ENCODE results near the gene RPSA.
"Not testable (repeated sequence)": the region's sequence is repeated elsewhere in the genome, so short reads cannot be mapped to it uniquely, and the experiment has no call there.

Gene RPSA

GRCh38 chr3:39454591-39455217 is 48.2 kb downstream of the RPSA start:
- DNase-seq (ENCODE audit: low spot score): no peak
- TF ChIP-seq CTCF (IDR thresholded peaks at IDR 0.05; ENCODE audit: extremely low read depth, insufficient read depth, missing control alignments): no peak
- in situ Hi-C loops (cut with MboI; ENCODE audit: low pct_unique_long_range_greater_than_20kb, low sequenced_read_pairs, unreplicated experiment): no loop called here

GRCh38 chr3:39456159-39456558 is 49.6 kb downstream of the RPSA start:
- TF ChIP-seq CTCF (IDR thresholded peaks at IDR 0.05; ENCODE audit: extremely low read depth, insufficient read depth, missing control alignments): no peak
- no peak for DNase-seq (ENCODE audit: low spot score)
- in situ Hi-C loops (cut with MboI; ENCODE audit: low pct_unique_long_range_greater_than_20kb, low sequenced_read_pairs, unreplicated experiment): no loop called here

- TF ChIP-seq CTCF (IDR thresholded peaks at IDR 0.05; ENCODE audit: extremely low read depth, insufficient read depth, missing control alignments): no peak
- in situ Hi-C loops (cut with MboI; ENCODE audit: low pct_unique_long_range_greater_than_20kb, low sequenced_read_pairs, unreplicated experiment): no loop called here
- DNase-seq (ENCODE audit: low spot score): no peak
Observed at GRCh38 chr3:39457361-39457760, 50.8 kb downstream of the RPSA start.

GRCh38 chr3:39458579-39458978 is 52.1 kb downstream of the RPSA start:
- DNase-seq (ENCODE audit: low spot score); in situ Hi-C loops (cut with MboI; ENCODE audit: low pct_unique_long_range_greater_than_20kb, low sequenced_read_pairs, unreplicated experiment): not testable (repeated sequence)

GRCh38 chr3:39460677-39461076 is 54.2 kb downstream of the RPSA start:
- in situ Hi-C loops (cut with MboI; ENCODE audit: low pct_unique_long_range_greater_than_20kb, low sequenced_read_pairs, unreplicated experiment): no loop called here

More at GRCh38 chr3:39460677-39461076, 54.2 kb downstream of the RPSA start:
- DNase-seq (ENCODE audit: low spot score): no peak
- TF ChIP-seq CTCF (IDR thresholded peaks at IDR 0.05; ENCODE audit: extremely low read depth, insufficient read depth, missing control alignments): no peak

All from GM13977 (cell line).